Smooth muscle cell (in vitro differentiated cells): ENCODE results near the gene PSG6. TPM values are rescaled to one million over a fixed set of nuclear protein-coding genes. Genes with fewer than 3 reads are reported as not detected.
"Not testable (repeated sequence)": the region's sequence is repeated elsewhere in the genome, so short reads cannot be mapped to it uniquely, and the experiment has no call there.

Experiments used
- DNase-seq: peaks from one replicate; lab custom pipeline; 2025; ENCODE audit not compliant: unreplicated experiment; lab: John Stamatoyannopoulos, UW
- H2AFZ ChIP-seq: fragments of 200-600 bp; sonication (generic); 2 replicates; pipeline ENCODE4 v1.6.0; 2016; ENCODE audit warnings: antibody characterized with exemption, low read depth, mild to moderate bottlenecking
- H3F3A ChIP-seq: fragments of 200-600 bp; sonication (generic); 2 replicates; pipeline ENCODE4 v1.6.0; 2017; ENCODE audit warnings: antibody characterized with exemption, low read depth
- H3K27ac ChIP-seq: fragments of 200-600 bp; sonication (generic); 2 replicates; pipeline ENCODE4 v1.5.1; 2016; ENCODE audit warnings: low read depth, mild to moderate bottlenecking
- H3K27me3 ChIP-seq: fragments of 200-600 bp; sonication (generic); 2 replicates; pipeline ENCODE4 v1.6.1; 2016; ENCODE audit warnings: low read depth, mild to moderate bottlenecking
- H3K36me3 ChIP-seq: fragments of 200-600 bp; sonication (generic); 2 replicates; pipeline ENCODE4 v1.5.1; 2016; ENCODE audit warnings: low read depth
- H3K4me1 ChIP-seq: fragments of 200-600 bp; sonication (generic); 2 replicates; pipeline ENCODE4 v1.5.1; 2016; ENCODE audit warnings: low read depth
- H3K4me2 ChIP-seq: fragments of 200-600 bp; sonication (generic); 2 replicates; pipeline ENCODE4 v1.6.0; 2016; ENCODE audit warnings: mild to moderate bottlenecking
- H3K4me3 ChIP-seq: fragments of 200-600 bp; sonication (generic); 2 replicates; pipeline ENCODE4 v1.5.1; 2016; ENCODE audit warnings: mild to moderate bottlenecking
- H3K79me2 ChIP-seq: fragments of 200-600 bp; sonication (generic); 2 replicates; pipeline ENCODE4 v1.6.0; 2016; ENCODE audit warnings: low read depth, mild to moderate bottlenecking
- H3K9ac ChIP-seq: fragments of 200-600 bp; sonication (generic); 2 replicates; pipeline ENCODE4 v1.6.0; 2016; ENCODE audit warnings: low read depth
- H3K9me3 ChIP-seq: fragments of 200-600 bp; sonication (generic); replicated peaks from 2 replicates; pipeline ENCODE4 v1.5.1; 2016; ENCODE audit warnings: low read depth
- H4K20me1 ChIP-seq: fragments of 200-600 bp; sonication (generic); 2 replicates; pipeline ENCODE4 v1.6.0; 2016; ENCODE audit warnings: low read depth
- WGBS: methylation state at CpG from one replicate; pipeline ENCODE4 v1.1.7; 2016; ENCODE audit warnings: low lambda C conversion rate; 5-methylcytosine and 5-hydroxymethylcytosine counted together
- polyA plus RNA-seq: library from polyadenylated mRNA; unstranded; fragments of >200 nt; fragmentation: Nextera tagmentation; extraction: Ambion mirVana; gene quantifications from 2 replicates; pipeline ENCODE4 v1.2.1, GENCODE V29; 2016
- total RNA-seq: library from RNA; depleted of rRNA; stranded (reverse); fragments of >200 nt; gene quantifications from 2 replicates; pipeline ENCODE4 v1.2.3, GENCODE V29; 2014
- TF ChIP-seq, protein P1 (sequence below): fragments of 200-600 bp; sonication (generic); IDR thresholded peaks from 2 replicates; pipeline ENCODE4 v1.5.1; 2017; ENCODE audit warnings: borderline replicate concordance, mild to moderate bottlenecking, antibody characterized with exemption; ENCODE audit not compliant: insufficient read depth, poor library complexity, severe bottlenecking

The PSG6 gene
- total and polyA plus RNA-seq, 2 experiments from 2014 or later: not detected

DNA sequence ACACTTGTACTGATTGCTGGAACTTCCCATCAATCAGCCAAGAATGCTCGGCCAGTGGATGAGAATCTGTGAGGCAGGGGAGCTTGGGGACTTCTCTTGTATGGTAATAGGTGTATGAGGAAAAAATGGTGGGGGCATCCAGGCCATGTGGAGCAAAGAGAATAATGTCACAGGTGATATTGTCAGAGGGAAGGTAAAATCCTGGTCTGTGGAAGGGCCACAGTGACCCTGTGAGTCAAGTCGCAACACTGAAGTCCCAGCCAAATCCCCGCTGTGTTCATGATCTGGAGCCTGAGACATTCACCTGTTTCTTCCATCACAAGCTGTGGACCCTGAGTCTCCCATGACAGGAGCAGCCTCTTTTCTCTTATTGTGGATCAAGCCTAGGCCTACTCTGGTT lies 11.2 kb upstream of the PSG6 start:
- H2AFZ ChIP-seq: no peak overlapping the region
- H3K4me1 ChIP-seq: no peaks in the 10 kb centered on the region
- no peaks in the 10 kb centered on the region for H3K36me3 ChIP-seq
- H3K4me3 ChIP-seq: no peak overlapping the region
- no peak overlapping the region for H3K9ac ChIP-seq
- TF ChIP-seq, protein P1, sequence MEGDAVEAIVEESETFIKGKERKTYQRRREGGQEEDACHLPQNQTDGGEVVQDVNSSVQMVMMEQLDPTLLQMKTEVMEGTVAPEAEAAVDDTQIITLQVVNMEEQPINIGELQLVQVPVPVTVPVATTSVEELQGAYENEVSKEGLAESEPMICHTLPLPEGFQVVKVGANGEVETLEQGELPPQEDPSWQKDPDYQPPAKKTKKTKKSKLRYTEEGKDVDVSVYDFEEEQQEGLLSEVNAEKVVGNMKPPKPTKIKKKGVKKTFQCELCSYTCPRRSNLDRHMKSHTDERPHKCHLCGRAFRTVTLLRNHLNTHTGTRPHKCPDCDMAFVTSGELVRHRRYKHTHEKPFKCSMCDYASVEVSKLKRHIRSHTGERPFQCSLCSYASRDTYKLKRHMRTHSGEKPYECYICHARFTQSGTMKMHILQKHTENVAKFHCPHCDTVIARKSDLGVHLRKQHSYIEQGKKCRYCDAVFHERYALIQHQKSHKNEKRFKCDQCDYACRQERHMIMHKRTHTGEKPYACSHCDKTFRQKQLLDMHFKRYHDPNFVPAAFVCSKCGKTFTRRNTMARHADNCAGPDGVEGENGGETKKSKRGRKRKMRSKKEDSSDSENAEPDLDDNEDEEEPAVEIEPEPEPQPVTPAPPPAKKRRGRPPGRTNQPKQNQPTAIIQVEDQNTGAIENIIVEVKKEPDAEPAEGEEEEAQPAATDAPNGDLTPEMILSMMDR: no peak
- H3K27me3 ChIP-seq: no peaks in the 10 kb centered on the region
- H3K79me2 ChIP-seq: no peaks in the 10 kb centered on the region
- H4K20me1 ChIP-seq: no peaks in the 10 kb centered on the region
- no peak overlapping the region for H3K4me2 ChIP-seq
- H3F3A ChIP-seq: no peaks in the 10 kb centered on the region
- H3K9me3 ChIP-seq: peaks cover 6% of the 10 kb centered on the region
- DNase-seq: no peak
- H3K27ac ChIP-seq: no peak overlapping the region
- 87% methylated on average over 3 of the region's 3 CpGs for WGBS

DNA sequence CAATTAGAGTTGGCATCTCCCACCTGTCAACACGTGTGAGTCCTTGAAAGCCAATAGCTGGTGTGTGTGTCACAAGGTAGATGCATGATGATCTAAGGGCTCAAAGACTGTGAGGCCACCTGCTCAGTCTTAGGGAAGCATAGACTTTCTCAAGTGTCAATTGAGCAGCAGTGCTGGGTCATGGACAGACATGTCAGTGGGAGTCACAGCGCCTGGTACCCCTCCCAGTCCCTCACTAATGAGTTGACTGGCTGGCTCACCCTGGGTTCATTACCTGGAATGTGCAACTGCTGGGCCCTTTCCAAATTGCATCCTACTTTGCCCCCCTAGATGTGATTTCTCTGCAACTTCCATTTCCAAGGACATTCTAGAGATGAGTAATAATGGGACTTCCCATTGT lies 9.1 kb upstream of the PSG6 start:
- H3K9ac ChIP-seq: no peak overlapping the region
- H3K79me2 ChIP-seq: no peaks in the 10 kb centered on the region
- H3K27me3 ChIP-seq: no peaks in the 10 kb centered on the region
- TF ChIP-seq, protein P1: no peak
- no peak overlapping the region for H3K4me3 ChIP-seq
- H3K4me1 ChIP-seq: no peaks in the 10 kb centered on the region
- no peak overlapping the region for H3K27ac ChIP-seq
- H4K20me1 ChIP-seq: no peaks in the 10 kb centered on the region
- H3K36me3 ChIP-seq: no peaks in the 10 kb centered on the region
- 36% methylated on average over 2 of the region's 2 CpGs for WGBS
- H3K4me2 ChIP-seq: no peak overlapping the region
- H3F3A ChIP-seq: no peaks in the 10 kb centered on the region
- peaks cover 6% of the 10 kb centered on the region for H3K9me3 ChIP-seq
- DNase-seq: no peak
- H2AFZ ChIP-seq: no peak overlapping the region

DNA sequence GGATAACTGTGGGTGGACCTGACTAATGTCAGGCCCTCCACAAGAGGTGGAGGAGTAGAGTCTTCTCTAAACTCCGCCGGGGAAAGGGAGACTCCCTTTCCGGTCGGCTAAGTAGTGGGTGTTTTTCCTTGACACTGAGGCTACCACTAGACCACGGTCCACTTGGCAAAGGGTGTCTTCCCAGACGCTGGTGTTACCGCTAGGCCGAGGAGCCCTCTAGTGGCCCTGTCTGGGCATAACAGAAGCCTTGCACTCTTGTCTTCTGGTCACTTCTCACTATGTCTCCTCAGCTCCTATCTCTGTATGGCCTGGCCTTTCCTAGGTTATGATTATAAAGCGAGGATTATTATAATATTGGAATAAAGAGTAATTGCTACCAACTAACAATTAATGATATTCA lies 5.4 kb upstream of the PSG6 start:
- not testable (repeated sequence) for H3K79me2 ChIP-seq, H4K20me1 ChIP-seq, H3K27me3 ChIP-seq, H3K4me3 ChIP-seq, H3K4me2 ChIP-seq, H2AFZ ChIP-seq, H3K27ac ChIP-seq, H3K36me3 ChIP-seq, H3F3A ChIP-seq, H3K9ac ChIP-seq, DNase-seq, H3K9me3 ChIP-seq, H3K4me1 ChIP-seq
- WGBS: 48% methylated on average over 9 of the region's 9 CpGs

DNA sequence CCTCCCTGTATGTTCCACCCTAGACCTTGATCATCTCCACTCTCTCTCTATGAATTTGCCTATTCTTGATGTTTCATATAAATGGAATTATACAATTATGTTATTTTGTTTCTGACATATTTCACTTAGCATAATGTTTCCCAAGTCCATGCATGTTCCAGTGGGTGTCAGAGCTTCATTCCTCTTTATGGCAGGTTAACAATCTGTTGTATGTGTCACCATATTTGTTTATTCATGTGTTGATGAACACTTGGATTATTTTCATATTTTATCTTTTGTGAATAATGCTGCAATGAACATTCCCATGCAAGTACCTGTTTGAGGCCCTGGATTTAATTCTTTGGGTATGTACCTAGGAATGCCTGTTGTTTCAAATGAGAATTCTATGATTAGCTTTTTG lies 3.3 kb upstream of the PSG6 start:
- not testable (repeated sequence) for H3K4me2 ChIP-seq, H3K4me1 ChIP-seq, H2AFZ ChIP-seq, DNase-seq, H3K79me2 ChIP-seq, H4K20me1 ChIP-seq, H3K4me3 ChIP-seq, H3K27ac ChIP-seq, H3K9ac ChIP-seq, H3K9me3 ChIP-seq, H3K27me3 ChIP-seq, H3K36me3 ChIP-seq, H3F3A ChIP-seq

DNA sequence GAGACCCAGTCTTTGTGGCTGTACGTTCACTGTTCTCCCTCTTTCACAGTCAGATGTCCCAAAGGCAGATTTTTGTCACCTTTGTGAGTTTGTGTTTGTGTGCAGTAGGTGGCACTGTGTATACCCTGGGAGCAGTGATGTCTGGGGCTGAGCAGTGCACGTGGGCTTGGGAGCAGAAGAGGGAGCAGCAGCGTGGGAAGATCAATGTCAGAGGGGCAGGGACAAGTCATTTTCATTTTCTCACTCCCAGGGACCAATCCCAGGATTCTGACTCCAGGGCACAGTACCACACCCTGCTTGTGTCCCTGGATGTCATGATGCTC lies 2.0 kb upstream of the PSG6 start:
- Histone ChIP-seq H3K9me3 (no peaks in the 10 kb centered on the region), H3K27me3 (no peaks in the 10 kb centered on the region), H4K20me1 (no peaks in the 10 kb centered on the region), H3K9ac (no peak overlapping the region), H3K27ac (no peak overlapping the region), H3K79me2 (no peaks in the 10 kb centered on the region), H3K4me1 (no peaks in the 10 kb centered on the region), H3K4me2 (no peak overlapping the region), H3F3A (no peaks in the 10 kb centered on the region), H3K36me3 (no peaks in the 10 kb centered on the region), H2AFZ (no peak overlapping the region), H3K4me3 (no peak overlapping the region)
- DNase-seq: no peak
- 16% methylated on average over 3 of the region's 3 CpGs for WGBS
- TF ChIP-seq, protein P1: no peak

DNA sequence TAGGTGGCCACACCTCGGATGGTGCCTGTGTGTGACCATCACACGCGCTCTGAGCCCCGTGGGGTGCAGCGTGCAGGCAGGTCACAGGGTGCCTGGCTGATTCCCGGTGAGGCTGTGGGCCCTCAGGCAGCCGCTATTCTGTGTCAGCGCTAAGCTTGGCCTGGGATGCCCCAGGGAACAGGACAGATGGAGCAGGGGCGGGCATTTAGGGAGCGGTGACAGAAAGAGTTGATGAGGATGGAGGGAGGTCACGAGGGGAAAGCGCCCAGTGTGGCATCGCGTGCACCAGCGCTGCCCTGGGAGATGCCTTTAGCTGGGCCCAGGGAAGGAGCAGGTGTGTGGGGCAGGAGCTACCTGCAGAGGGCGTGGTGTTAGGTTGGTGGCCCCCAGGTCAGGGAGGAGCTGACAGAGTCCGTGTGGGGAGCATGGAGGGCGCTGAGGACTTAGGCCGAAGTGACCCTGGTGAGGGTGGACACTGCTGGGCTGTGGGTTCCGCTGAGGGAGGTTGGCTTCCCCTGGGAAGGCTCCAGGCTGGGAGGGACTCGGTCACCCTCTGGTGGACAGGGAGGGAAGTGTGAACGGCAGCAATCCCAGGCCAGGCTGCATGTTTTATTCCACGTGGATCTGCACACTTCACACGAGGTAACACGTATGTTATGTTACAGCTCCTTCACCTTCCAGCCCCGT lies 1.5 kb upstream of the PSG6 start:
- not testable (repeated sequence) for H3K4me1 ChIP-seq, H3K4me2 ChIP-seq, H3K36me3 ChIP-seq, H3K4me3 ChIP-seq, H2AFZ ChIP-seq, H3K9me3 ChIP-seq, H3K27me3 ChIP-seq, H3K27ac ChIP-seq, H3F3A ChIP-seq, H3K9ac ChIP-seq, H4K20me1 ChIP-seq, H3K79me2 ChIP-seq, DNase-seq
- WGBS: 78% methylated on average over 26 of the region's 26 CpGs
